OCI-LY1 (cell line): ENCODE results near the gene GNS.

ENCODE experiments used
- H2AFZ ChIP-seq: fragments of 200-600 bp; sonication (generic), shearing (Covaris generic); 2 replicates; pipeline ENCODE4 v1.6.0; 2014; ENCODE audit warnings: antibody characterized with exemption, mild to moderate bottlenecking, low read length
- H3F3A ChIP-seq: fragments of 200-600 bp; sonication (generic), shearing (Covaris generic); 2 replicates; pipeline ENCODE4 v1.6.0; 2014; ENCODE audit warnings: mild to moderate bottlenecking, antibody characterized with exemption, low read length, moderate library complexity; ENCODE audit not compliant: insufficient read depth
- H3K27ac ChIP-seq: fragments of 200-600 bp; sonication (generic); 2 replicates; pipeline ENCODE4 v1.5.1; 2014; ENCODE audit warnings: low read length, mixed run types, mild to moderate bottlenecking, low read depth; ENCODE audit not compliant: poor library complexity, severe bottlenecking
- H3K27me3 ChIP-seq: fragments of 200-600 bp; sonication (generic); 2 replicates; pipeline ENCODE4 v1.6.0; 2014; ENCODE audit warnings: antibody characterized with exemption, mild to moderate bottlenecking, low read length, moderate library complexity; ENCODE audit not compliant: insufficient read depth
- H3K36me3 ChIP-seq: fragments of 200-600 bp; sonication (generic); 2 replicates; pipeline ENCODE4 v1.6.1; 2014; ENCODE audit warnings: mild to moderate bottlenecking, antibody characterized with exemption, low read length, moderate library complexity, mixed read lengths; ENCODE audit not compliant: insufficient read depth
- H3K4me1 ChIP-seq: fragments of 200-600 bp; sonication (generic); 2 replicates; pipeline ENCODE4 v1.5.1; 2014; ENCODE audit warnings: mild to moderate bottlenecking, low read length, moderate library complexity; ENCODE audit not compliant: insufficient read depth, severe bottlenecking
- H3K4me2 ChIP-seq: fragments of 200-600 bp; sonication (generic), shearing (Covaris generic); 2 replicates; pipeline ENCODE4 v1.6.1; 2014; ENCODE audit warnings: low read length
- H3K4me3 ChIP-seq: fragments of 200-600 bp; sonication (generic); 2 replicates; pipeline ENCODE4 v1.5.1; 2014; ENCODE audit warnings: low read length, low read depth, mild to moderate bottlenecking, mixed read lengths; ENCODE audit not compliant: poor library complexity, severe bottlenecking
- H3K79me2 ChIP-seq: fragments of 200-600 bp; shearing (Covaris generic); 2 replicates; pipeline ENCODE4 v1.6.1; 2016; ENCODE audit warnings: mixed run types, low read length, mixed read lengths; ENCODE audit not compliant: insufficient read depth
- H3K9ac ChIP-seq: fragments of 200-600 bp; sonication (generic), shearing (Covaris generic); 2 replicates; pipeline ENCODE4 v1.6.1; 2014; ENCODE audit warnings: mild to moderate bottlenecking, low read length, mixed read lengths
- H3K9me2 ChIP-seq: fragments of 200-600 bp; sonication (generic), shearing (Covaris generic); 2 replicates; pipeline ENCODE4 v1.6.1; 2014; ENCODE audit warnings: low read depth, mild to moderate bottlenecking, low read length, mixed read lengths
- H3K9me3 ChIP-seq: fragments of 200-600 bp; shearing (Covaris generic); 2 replicates; pipeline ENCODE4 v1.6.1; 2014; ENCODE audit warnings: low read length, mixed read lengths
- H4K20me1 ChIP-seq: fragments of 200-600 bp; sonication (generic), shearing (Covaris generic); 2 replicates; pipeline ENCODE4 v1.6.0; 2016; ENCODE audit warnings: mild to moderate bottlenecking, low read length; ENCODE audit not compliant: insufficient read depth
- CTCF ChIP-seq: fragments of 200-600 bp; sonication (generic), shearing (Covaris generic); IDR thresholded peaks from 2 replicates; pipeline ENCODE4 v1.5.1; 2017; ENCODE audit warnings: mild to moderate bottlenecking, antibody characterized with exemption, low read length, moderate library complexity, mixed read lengths
- EZH2 ChIP-seq: fragments of 200-600 bp; sonication (generic), shearing (Covaris generic); IDR thresholded peaks from 2 replicates; pipeline ENCODE4 v1.8.0; 2017; ENCODE audit warnings: borderline replicate concordance, mixed run types, mild to moderate bottlenecking, antibody characterized with exemption, low read length, moderate library complexity, mixed read lengths

Gene GNS

GRCh38 chr12:64696080-64696741, 63.0 kb downstream of the GNS start:
- Histone ChIP-seq H4K20me1 (no peaks in the 10 kb centered on the region), H3F3A (no peaks in the 10 kb centered on the region), H3K4me2 (no peak overlapping the region), H3K4me3 (no peak overlapping the region), H3K4me1 (peaks cover 11% of the 10 kb centered on the region), H3K9me3 (no peaks in the 10 kb centered on the region), H3K27ac (no peak overlapping the region), H3K9me2 (no peaks in the 10 kb centered on the region), H3K36me3 (peaks cover 7% of the 10 kb centered on the region; the same call in 1 of the 2 replicates), H3K79me2 (no peaks in the 10 kb centered on the region), H3K27me3 (no peaks in the 10 kb centered on the region), H3K9ac (no peak overlapping the region), H2AFZ (no peak overlapping the region)
- no peak for TF ChIP-seq CTCF
- no peak for TF ChIP-seq EZH2

GRCh38 chr12:64695550-64695949, 63.7 kb downstream of the GNS start:
- peaks cover 4% of the 10 kb centered on the region for H3K4me1 ChIP-seq
- no peak overlapping the region for H3K4me3 ChIP-seq
- no peaks in the 10 kb centered on the region for H3K79me2 ChIP-seq
- no peaks in the 10 kb centered on the region for H3K27me3 ChIP-seq
- H4K20me1 ChIP-seq: no peaks in the 10 kb centered on the region
- no peak overlapping the region for H2AFZ ChIP-seq
- no peaks in the 10 kb centered on the region for H3K9me3 ChIP-seq
- TF ChIP-seq EZH2 (no peak), CTCF (no peak)
- peaks cover 7% of the 10 kb centered on the region; the same call in 1 of the 2 replicates for H3K36me3 ChIP-seq
- H3K9me2 ChIP-seq: no peaks in the 10 kb centered on the region
- H3K27ac ChIP-seq: no peak overlapping the region
- H3K9ac ChIP-seq: no peak overlapping the region
- H3K4me2 ChIP-seq: no peak overlapping the region
- H3F3A ChIP-seq: no peaks in the 10 kb centered on the region

GRCh38 chr12:64694130-64695040, 64.8 kb downstream of the GNS start:
- Histone ChIP-seq H3K9ac (no peak overlapping the region), H3K4me1 (peaks cover 4% of the 10 kb centered on the region), H3K4me2 (no peak overlapping the region), H3K9me2 (no peaks in the 10 kb centered on the region), H3K9me3 (no peaks in the 10 kb centered on the region), H2AFZ (no peak overlapping the region), H3K79me2 (no peaks in the 10 kb centered on the region), H3F3A (no peaks in the 10 kb centered on the region), H3K27me3 (no peaks in the 10 kb centered on the region), H3K27ac (no peak overlapping the region), H3K4me3 (no peak overlapping the region), H4K20me1 (no peaks in the 10 kb centered on the region), H3K36me3 (peaks cover 7% of the 10 kb centered on the region; the same call in 1 of the 2 replicates)
- TF ChIP-seq CTCF (no peak), EZH2 (no peak)
